Activated CD4-positive, alpha-beta memory T cell treated with anti-CD3 and anti-CD28 coated beads for 36 hours (primary cell): Measurements from ENCODE around the gene CYP24A1. TPM values are rescaled to one million over a fixed set of nuclear protein-coding genes. Genes with fewer than 3 reads are reported as not detected.

ENCODE experiments used
- CTCF ChIA-PET: fragments of 350-600 bp; sonication (Branson Sonifier 250); formaldehyde crosslinking; loops from one replicate; lab custom pipeline; 2021; ENCODE audit warnings: antibody characterized with exemption, inconsistent platforms; lab: Charles Lee
- POLR2A ChIA-PET: fragments of 350-600 bp; sonication (Branson Sonifier 250); formaldehyde crosslinking; loops from one replicate; lab custom pipeline; 2021; ENCODE audit warnings: antibody characterized with exemption; lab: Charles Lee
- DNase-seq: peaks from one replicate; pipeline ENCODE4 v3.0.0-alpha.2; 2020
- H3K27ac Mint-ChIP-seq: one replicate; pipeline ENCODE4 v1.8.0; 2021; ENCODE audit warnings: mixed read lengths
- H3K27me3 Mint-ChIP-seq: one replicate; pipeline ENCODE4 v1.8.0; 2021; ENCODE audit warnings: mixed read lengths
- H3K36me3 Mint-ChIP-seq: one replicate; pipeline ENCODE4 v1.8.0; 2021; ENCODE audit warnings: mixed read lengths
- H3K4me1 Mint-ChIP-seq: one replicate; pipeline ENCODE4 v1.8.0; 2021; ENCODE audit warnings: low read depth, mixed read lengths
- H3K4me3 Mint-ChIP-seq: one replicate; pipeline ENCODE4 v1.8.0; 2021; ENCODE audit warnings: mild to moderate bottlenecking, mixed read lengths
- H3K9me3 Mint-ChIP-seq: one replicate; pipeline ENCODE4 v1.8.0; 2021; ENCODE audit warnings: mixed read lengths
- intact Hi-C: fragments of 100-400 bp; cut with micrococcal nuclease; formaldehyde crosslinking; loops from one replicate; pipeline ENCODE4 v1.15.1; 2023
- total RNA-seq, 2 experiments: library from RNA; stranded (reverse); gene quantifications; one replicate each; pipeline ENCODE4 v1.2.3, GENCODE V29; 2021

The CYP24A1 gene
- total RNA-seq, 2 experiments from 2014 or later: 0.57 to 0.92 TPM

DNA sequence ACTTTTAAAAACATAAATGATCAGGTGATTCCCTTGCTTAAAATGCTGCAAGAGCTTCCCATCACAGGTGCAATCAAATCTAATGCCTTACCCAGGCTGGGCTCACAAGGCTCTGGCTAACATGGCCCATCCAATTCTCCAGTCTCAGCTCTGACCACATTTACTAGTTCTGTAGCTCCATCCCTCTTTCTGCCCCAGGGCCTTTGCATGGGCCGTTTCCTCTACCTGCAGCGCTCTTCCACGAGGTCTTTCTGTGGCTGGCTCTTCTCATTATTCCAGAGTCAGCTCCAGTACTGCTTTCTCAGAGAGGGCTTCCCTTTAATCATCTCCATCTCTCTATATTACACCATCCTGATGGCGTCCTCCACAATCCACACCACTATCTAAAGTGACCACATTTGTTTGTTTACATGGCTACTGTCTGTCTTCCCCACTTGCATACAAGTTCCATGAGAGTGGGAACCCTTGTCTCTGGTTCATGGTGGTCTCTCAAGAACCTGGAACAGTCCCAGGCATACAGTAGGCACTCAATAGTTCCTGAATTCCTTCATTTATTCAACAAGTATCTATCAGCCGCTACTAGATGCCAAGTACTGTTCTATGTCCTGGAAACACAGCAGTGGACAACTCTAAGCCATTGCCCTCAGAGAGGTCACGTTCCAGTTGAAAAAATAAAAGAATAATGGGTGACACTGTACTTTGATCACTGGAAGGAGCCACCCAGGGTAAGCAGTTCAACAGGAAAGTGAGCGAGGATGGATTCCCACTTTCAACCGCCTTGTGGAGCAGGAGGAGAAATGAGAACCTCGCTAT, 12.6 kb downstream of the CYP24A1 start:
- ChIA-PET CTCF (interaction anchor here (1.2 kb wide), 1 partner anchor 57 kb away, joined by 6 read pairs; no protein-coding TSS in a partner anchor), POLR2A (no interaction called here)
- DNase-seq: no peak
- intact Hi-C loops: no loop called here
- no peaks in the 10 kb centered on the region for H3K36me3 Mint-ChIP-seq
- no peak overlapping the region for H3K27ac Mint-ChIP-seq
- H3K4me3 Mint-ChIP-seq: no peak overlapping the region
- no peaks in the 10 kb centered on the region for H3K4me1 Mint-ChIP-seq
- peaks cover 17% of the 10 kb centered on the region for H3K27me3 Mint-ChIP-seq
- H3K9me3 Mint-ChIP-seq: no peaks in the 10 kb centered on the region

DNA sequence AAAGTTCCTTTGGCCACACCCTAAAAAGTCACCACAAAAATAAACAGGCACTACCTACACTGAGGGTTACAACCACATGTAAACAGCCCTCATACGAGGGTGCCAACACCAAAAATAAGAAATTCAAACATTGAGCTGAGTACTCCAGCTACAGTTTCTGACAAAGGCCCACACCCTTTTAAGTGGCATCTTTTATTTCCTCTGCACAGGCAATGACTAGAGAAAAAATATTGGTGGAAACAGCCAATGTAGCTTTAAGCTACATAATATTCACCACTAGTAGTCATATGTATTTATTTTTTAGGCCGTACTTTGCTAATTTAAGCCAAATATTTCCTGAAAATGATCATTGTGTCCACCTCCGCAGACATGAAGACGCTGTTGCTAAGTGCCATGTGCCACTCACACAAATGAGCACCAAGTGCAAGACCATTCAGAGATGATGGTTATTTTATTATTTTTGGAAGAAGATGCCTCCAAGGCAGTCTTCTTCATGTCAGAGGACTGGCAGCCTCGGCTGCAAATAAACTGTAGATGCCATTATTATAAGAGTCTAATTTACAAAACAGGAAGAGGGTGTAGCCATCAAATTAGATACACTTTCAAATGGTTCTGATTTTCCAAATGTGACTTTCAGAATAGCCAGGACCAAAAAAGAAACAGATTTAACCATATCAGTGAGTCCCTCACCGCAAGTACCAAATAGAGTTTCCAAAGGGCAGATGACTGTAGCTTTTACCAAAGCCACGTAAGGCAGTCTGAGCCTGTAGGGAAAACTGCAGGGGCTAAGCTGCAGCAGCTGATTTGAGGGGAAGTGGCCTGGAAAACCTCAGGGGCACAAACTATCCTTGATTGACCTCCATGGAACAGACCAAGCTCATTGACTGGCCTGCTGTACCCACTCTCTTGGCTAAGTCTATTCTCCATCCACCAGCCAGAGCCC, 13.4 kb downstream of the CYP24A1 start:
- Mint-ChIP-seq H3K4me1 (no peaks in the 10 kb centered on the region), H3K27me3 (peaks cover 13% of the 10 kb centered on the region), H3K27ac (no peak overlapping the region), H3K9me3 (no peaks in the 10 kb centered on the region), H3K4me3 (no peak overlapping the region), H3K36me3 (no peaks in the 10 kb centered on the region)
- DNase-seq: no peak
- POLR2A ChIA-PET: no interaction called here
- intact Hi-C loops: no loop called here
- CTCF ChIA-PET: interaction anchor here (1.2 kb wide), 1 partner anchor 56 kb away, joined by 6 read pairs; no protein-coding TSS in a partner anchor

DNA sequence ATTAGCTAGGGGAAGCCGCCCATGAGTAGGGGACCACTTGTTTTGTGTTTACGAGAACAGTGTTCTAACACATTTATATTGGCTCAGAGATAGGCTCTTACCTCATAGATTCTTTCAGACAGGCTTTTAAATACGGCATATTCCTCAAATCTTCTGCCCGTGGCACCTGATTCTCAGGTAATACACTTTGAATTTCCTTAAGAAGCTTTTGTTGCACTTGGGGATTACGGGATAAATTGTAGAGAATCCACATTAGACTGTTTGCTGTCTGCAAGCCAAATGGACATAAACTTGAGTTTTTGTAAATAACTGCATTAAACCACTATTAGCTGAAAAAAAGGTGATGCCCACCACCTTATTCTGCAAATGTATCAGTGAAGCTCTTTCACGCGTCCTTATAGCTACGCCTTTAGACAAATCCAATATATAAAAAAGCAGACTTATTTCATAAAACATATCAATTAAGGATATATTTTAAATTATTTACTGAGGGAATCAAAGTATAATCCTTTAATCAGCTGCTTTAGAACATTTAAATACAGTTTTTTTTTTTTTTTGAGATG, 14.8 kb downstream of the CYP24A1 start:
- peaks cover 13% of the 10 kb centered on the region for H3K27me3 Mint-ChIP-seq
- CTCF ChIA-PET: no interaction called here

DNA sequence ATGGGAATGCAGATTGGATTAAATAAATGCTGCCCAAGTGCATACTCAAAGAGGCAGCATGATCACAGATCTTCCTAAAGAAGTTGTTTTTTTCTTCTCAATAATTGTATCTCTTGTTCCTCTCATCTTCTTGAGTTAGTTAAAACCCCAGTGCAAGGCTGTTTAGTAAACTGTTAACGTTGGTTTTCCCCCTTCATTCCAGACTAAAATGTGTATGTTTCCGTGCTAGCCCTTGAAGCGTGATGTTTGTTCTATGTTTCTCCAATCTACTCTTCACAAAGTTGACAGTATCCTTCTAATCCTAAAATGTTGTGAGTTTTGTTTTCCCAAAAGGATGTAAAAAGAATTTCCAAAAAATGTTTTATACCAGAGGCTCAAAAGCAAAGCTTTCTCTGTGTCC, 15.6 kb downstream of the CYP24A1 start:
- CTCF ChIA-PET: no interaction called here
- Mint-ChIP-seq H3K4me3 (no peak overlapping the region), H3K36me3 (no peaks in the 10 kb centered on the region), H3K4me1 (no peaks in the 10 kb centered on the region), H3K27ac (no peak overlapping the region), H3K9me3 (no peaks in the 10 kb centered on the region), H3K27me3 (peaks cover 13% of the 10 kb centered on the region)
- intact Hi-C loops: no loop called here
- POLR2A ChIA-PET: no interaction called here
- no peak for DNase-seq

More for the DNA sequence above, 14.8 kb downstream of the CYP24A1 start:
- intact Hi-C loops: no loop called here
- Mint-ChIP-seq H3K36me3 (no peaks in the 10 kb centered on the region), H3K27ac (no peak overlapping the region), H3K4me1 (no peaks in the 10 kb centered on the region), H3K4me3 (no peak overlapping the region), H3K9me3 (no peaks in the 10 kb centered on the region)
- POLR2A ChIA-PET: no interaction called here
- DNase-seq: no peak

DNA sequence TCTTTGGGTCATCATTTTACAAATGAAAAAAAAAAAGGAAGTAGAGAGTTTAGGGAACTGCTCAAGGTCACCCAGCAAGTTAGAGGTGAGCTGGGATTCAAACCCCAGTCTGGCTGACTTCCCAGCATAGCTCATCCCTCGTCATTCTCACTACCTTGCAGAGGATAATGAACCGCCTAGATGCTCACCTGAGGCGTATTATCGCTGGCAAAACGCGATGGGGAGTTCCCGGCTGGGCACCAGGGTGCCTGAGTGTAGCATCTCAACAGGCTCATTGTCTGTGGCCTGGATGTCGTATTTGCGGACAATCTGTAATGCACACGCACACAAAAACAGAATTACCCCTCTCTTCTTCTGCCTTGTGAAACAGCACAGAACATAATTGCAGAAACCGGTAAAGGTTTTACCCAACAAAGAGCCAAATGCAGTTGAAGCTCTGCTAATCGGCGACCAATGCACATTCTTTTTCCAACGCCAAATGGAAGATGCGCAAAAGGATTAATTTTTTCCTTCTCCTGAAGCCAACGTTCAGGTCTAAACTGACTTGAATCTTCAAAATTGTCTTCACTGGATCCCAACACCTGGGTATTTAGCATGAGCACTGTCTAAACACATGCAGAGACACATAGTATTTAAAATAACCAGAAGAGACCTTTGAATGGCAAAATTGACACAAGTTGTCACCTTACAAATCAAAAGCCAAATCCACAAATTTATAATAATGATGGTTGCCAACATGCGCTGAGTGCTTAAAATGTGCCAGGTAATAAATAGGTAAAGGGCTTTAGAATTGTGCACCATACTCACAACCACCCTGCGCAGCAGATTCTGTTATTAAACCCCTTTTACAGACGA, 16.6 kb downstream of the CYP24A1 start:
- Mint-ChIP-seq H3K36me3 (no peaks in the 10 kb centered on the region), H3K27me3 (peaks cover 4% of the 10 kb centered on the region), H3K4me3 (no peak overlapping the region), H3K9me3 (no peaks in the 10 kb centered on the region), H3K27ac (no peak overlapping the region), H3K4me1 (no peaks in the 10 kb centered on the region)
- intact Hi-C loops: no loop called here
- DNase-seq: no peak
- ChIA-PET POLR2A (no interaction called here), CTCF (no interaction called here)

DNA sequence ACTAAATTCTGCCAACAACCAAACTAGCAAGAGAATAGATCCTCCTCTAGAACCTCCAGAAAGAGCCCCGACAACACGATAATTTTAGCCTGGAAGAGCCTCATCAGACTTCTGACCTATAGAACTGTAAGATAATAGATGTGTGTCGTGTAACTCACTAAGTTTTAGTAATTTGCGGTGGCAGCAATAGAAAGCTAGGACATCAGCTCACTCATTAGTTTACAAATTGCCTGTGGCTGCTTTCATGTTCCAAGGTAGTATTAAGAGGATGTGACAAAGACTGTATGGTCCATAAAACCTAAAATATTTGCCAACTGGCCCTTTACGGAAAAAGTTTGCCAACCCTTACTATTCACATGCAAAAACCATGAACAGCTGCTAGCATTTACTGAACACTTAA, 17.3 kb downstream of the CYP24A1 start:
- no peak for DNase-seq
- Mint-ChIP-seq H3K9me3 (no peaks in the 10 kb centered on the region), H3K27me3 (peaks cover 6% of the 10 kb centered on the region), H3K4me3 (no peak overlapping the region), H3K4me1 (no peaks in the 10 kb centered on the region), H3K36me3 (no peaks in the 10 kb centered on the region), H3K27ac (no peak overlapping the region)
- intact Hi-C loops: no loop called here
- ChIA-PET CTCF (no interaction called here), POLR2A (no interaction called here)

DNA sequence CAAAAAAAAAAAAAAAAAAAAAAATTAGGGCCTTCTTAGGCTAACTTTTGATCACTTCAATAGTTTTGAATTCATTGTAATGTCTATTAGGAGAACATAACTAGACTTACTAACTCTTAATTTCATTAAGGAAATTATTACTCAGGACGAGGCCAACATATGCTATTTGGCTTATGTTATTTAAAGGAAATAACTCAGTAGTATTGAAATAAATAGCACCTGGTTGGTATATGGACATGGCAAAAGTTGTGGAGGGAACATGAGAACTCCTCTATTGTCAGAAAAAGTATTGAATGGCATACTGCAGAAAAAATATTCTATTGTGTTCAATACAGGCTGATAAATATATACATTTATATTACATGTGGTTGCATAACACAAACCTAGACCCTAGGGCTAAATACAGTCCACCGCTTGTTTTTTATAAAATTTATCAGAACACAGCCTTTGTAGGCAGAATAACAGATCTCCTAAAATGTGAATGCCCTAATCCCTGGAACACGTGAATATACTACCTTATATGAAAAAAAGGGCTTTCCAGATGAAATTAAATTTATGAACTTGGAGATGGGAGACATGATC, 18.0 kb downstream of the CYP24A1 start:
- H3K4me1 Mint-ChIP-seq: no peaks in the 10 kb centered on the region
- no peak overlapping the region for H3K27ac Mint-ChIP-seq
- H3K36me3 Mint-ChIP-seq: no peaks in the 10 kb centered on the region
- H3K9me3 Mint-ChIP-seq: no peaks in the 10 kb centered on the region
- no peak for DNase-seq
- ChIA-PET CTCF (no interaction called here), POLR2A (no interaction called here)
- H3K27me3 Mint-ChIP-seq: peaks cover 2% of the 10 kb centered on the region
- intact Hi-C loops: no loop called here
- no peak overlapping the region for H3K4me3 Mint-ChIP-seq

DNA sequence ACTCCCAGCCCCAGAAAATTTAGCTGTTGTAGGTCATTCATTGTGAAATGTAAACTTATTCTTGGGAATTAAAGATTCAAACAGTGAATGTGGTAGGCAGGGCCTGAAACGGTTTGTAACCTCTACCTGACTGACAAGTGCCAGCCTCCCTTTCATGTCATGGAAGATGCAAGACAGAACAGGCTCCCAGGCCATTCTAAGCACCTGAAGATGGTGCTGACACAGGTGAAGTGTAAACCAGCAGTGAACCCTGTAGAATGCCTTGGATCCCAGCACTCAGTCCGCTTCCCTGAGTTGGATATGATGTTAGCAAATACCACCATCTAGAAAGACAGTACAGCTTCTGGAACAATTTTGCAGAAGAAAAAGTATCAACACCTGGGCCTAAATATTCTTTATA, 19.3 kb downstream of the CYP24A1 start:
- Mint-ChIP-seq H3K27ac (no peak overlapping the region), H3K4me1 (no peaks in the 10 kb centered on the region), H3K27me3 (peaks cover 2% of the 10 kb centered on the region), H3K36me3 (no peaks in the 10 kb centered on the region), H3K4me3 (no peak overlapping the region), H3K9me3 (no peaks in the 10 kb centered on the region)
- intact Hi-C loops: no loop called here
- POLR2A ChIA-PET: no interaction called here
- no peak for DNase-seq
- CTCF ChIA-PET: no interaction called here

DNA sequence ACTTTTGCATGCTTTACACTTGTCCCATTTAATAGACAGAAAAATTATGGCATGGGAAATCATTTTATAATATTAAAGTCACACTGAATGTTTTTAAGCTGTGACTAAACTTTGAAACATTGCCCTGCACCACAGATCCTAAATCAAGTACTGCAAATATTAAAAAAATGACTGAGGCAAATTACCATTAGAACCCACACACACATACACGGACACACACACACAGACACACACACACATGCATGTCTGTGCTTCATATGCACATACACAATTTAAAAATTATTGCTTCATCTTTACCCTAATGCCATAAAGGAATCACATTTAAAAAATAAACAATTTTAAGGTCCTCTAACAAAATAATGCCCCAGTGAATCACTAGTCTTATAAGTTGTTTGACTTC, 19.9 kb downstream of the CYP24A1 start:
- no peak for DNase-seq
- Mint-ChIP-seq H3K36me3 (no peaks in the 10 kb centered on the region), H3K4me1 (no peaks in the 10 kb centered on the region), H3K27ac (no peak overlapping the region), H3K4me3 (no peak overlapping the region), H3K27me3 (peaks cover 2% of the 10 kb centered on the region), H3K9me3 (no peaks in the 10 kb centered on the region)
- ChIA-PET POLR2A (no interaction called here), CTCF (no interaction called here)
- intact Hi-C loops: no loop called here

GRCh38 chr20:54153041-54153327, 20.8 kb downstream of the CYP24A1 start:
- H3K27me3 Mint-ChIP-seq: peaks cover 2% of the 10 kb centered on the region
- CTCF ChIA-PET: no interaction called here
- H3K4me1 Mint-ChIP-seq: no peaks in the 10 kb centered on the region

GRCh38 chr20:54152227-54153040, 21.4 kb downstream of the CYP24A1 start:
- no peak overlapping the region for H3K4me3 Mint-ChIP-seq
- H3K27me3 Mint-ChIP-seq: peaks cover 2% of the 10 kb centered on the region
- no peak overlapping the region for H3K27ac Mint-ChIP-seq
- no peaks in the 10 kb centered on the region for H3K9me3 Mint-ChIP-seq
- intact Hi-C loops: no loop called here
- DNase-seq: no peak
- no peaks in the 10 kb centered on the region for H3K36me3 Mint-ChIP-seq
- H3K4me1 Mint-ChIP-seq: no peaks in the 10 kb centered on the region
- CTCF ChIA-PET: no interaction called here
- POLR2A ChIA-PET: no interaction called here

More at GRCh38 chr20:54153041-54153327, 20.8 kb downstream of the CYP24A1 start:
- no peak overlapping the region for H3K4me3 Mint-ChIP-seq
- intact Hi-C loops: no loop called here
- DNase-seq: no peak
- no peaks in the 10 kb centered on the region for H3K36me3 Mint-ChIP-seq
- H3K27ac Mint-ChIP-seq: no peak overlapping the region
- H3K9me3 Mint-ChIP-seq: no peaks in the 10 kb centered on the region
- POLR2A ChIA-PET: no interaction called here
